IPS-20b (cell line): ENCODE results near the gene PEX12.
"Not testable (repeated sequence)": the region's sequence is repeated elsewhere in the genome, so short reads cannot be mapped to it uniquely, and the experiment has no call there.

Experiments used
- H3K27ac ChIP-seq: one replicate; pipeline ENCODE4 v1.5.1; 2013; ENCODE audit warnings: low read length
- H3K27me3 ChIP-seq: 2 replicates; pipeline ENCODE4 v1.6.1; 2013; ENCODE audit warnings: mild to moderate bottlenecking, low read length, inconsistent platforms; ENCODE audit not compliant: insufficient read depth
- H3K36me3 ChIP-seq: 2 replicates; pipeline ENCODE4 v1.6.1; 2013; ENCODE audit warnings: low read depth, mild to moderate bottlenecking, inconsistent platforms, low read length, moderate library complexity; ENCODE audit not compliant: insufficient read depth
- H3K4me1 ChIP-seq: 2 replicates; pipeline ENCODE4 v1.6.1; 2013; ENCODE audit warnings: mild to moderate bottlenecking, control low read depth, inconsistent platforms, low read length, moderate library complexity; ENCODE audit not compliant: insufficient read depth
- H3K4me3 ChIP-seq: 2 replicates; pipeline ENCODE4 v1.5.1; 2013; ENCODE audit warnings: mild to moderate bottlenecking, low read length, inconsistent platforms
- H3K9ac ChIP-seq: 2 replicates; pipeline ENCODE4 v1.6.1; 2013; ENCODE audit warnings: low read depth, mild to moderate bottlenecking, inconsistent platforms, low read length, moderate library complexity
- H3K9me3 ChIP-seq: 2 replicates; pipeline ENCODE4 v1.6.1; 2013; ENCODE audit warnings: mild to moderate bottlenecking, low read depth, low read length, inconsistent platforms; ENCODE audit not compliant: insufficient read depth

The PEX12 gene

DNA sequence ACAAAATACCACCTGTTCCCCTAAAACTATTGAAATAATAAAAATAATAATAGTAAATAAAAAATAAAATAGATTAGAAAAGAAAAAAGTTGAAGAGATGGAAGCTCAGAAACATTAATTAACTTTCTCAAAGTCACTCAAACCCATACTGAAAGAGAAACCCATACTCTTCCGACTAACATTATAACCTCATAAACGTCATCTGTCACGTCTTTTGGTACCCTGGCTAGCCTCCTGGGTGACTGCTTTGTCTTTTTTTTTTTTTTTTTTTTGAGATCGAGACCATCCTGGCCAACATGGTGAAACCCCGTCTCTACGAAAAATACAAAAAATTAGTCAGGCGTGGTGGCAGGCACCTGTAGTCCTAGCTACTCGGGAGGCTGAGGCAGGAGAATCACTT lies 48.5 kb downstream of the PEX12 start:
- Histone ChIP-seq H3K27ac (no peak overlapping the region), H3K4me3 (no peak overlapping the region), H3K9ac (no peak overlapping the region), H3K4me1 (no peaks in the 10 kb centered on the region), H3K9me3 (no peaks in the 10 kb centered on the region), H3K27me3 (no peaks in the 10 kb centered on the region), H3K36me3 (no peaks in the 10 kb centered on the region)

GRCh38 chr17:35529326-35529725 lies 49.0 kb downstream of the PEX12 start:
- H3K27ac ChIP-seq, H3K27me3 ChIP-seq, H3K9me3 ChIP-seq, H3K4me3 ChIP-seq, H3K4me1 ChIP-seq, H3K9ac ChIP-seq, H3K36me3 ChIP-seq: not testable (repeated sequence)
